ENCODE measurements around the gene THOC5.
A peak's percentile ranks its signal among the peaks of the same experiment; 100 is the strongest.
"Not testable (repeated sequence)": the region's sequence is repeated elsewhere in the genome, so short reads cannot be mapped to it uniquely, and the experiment has no call there.

Gene THOC5

DNA sequence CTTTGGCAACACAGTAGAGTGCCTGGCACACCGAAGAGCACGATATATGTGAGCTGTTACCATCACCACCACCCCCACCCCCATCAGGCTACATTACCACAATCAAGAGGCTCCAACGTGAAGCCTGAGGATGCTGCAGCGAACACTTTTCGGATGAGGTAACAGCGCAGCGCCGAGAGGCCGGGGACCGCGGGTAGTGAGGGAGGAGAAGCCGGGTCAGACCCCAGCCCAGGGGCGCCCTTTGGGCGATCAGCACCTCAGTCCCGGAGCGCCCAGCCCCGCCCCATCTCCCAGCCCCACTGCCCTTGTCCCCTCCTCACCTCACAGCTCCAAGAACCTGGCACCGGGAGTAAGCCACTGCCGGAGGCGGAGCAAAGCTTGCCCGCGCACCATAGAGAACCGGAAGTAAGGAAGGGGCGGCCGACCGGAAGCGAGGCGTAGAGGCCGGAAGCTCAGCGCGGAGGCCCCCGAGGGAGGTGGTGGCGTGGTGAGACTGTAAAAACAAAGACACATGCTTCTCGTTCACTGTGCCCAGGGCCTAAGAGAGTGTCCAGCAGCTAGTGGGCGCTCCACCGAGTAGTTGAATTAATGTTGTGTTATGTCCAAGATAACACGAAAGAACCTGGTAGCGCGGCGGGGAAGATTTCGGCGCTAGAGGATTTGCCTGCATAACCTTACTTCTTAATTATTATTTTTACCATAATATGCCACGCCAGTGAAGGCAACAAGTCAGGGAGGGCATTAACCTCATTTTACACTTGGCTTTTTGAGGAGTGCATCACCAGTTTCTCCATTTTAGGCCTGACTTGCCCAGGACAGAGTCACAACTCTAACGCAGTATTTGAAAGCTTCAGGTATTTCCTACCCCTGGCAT is at the start of gene THOC5:
Gene THOC5, minus strand, starts transcription at position 407 of the 874 bp plus-strand sequence. CDS start 4,610 bp downstream, outside the sequence.
- no peaks in the 10 kb centered on the region for H3K27me3 ChIP-seq (ENCODE audit: control insufficient read depth, insufficient read depth, low read length)
- peaks cover 7% of the 10 kb centered on the region for H3K4me1 ChIP-seq (ENCODE audit: control insufficient read depth, insufficient read depth, low read length)
- peak within 1 kb of the TSS; percentile 79 for H3K27ac ChIP-seq (ENCODE audit: low read depth, low read length)
- peaks cover 21% of the 10 kb centered on the region for H3K36me3 ChIP-seq (ENCODE audit: control insufficient read depth, insufficient read depth, low read length)
- H3K4me3 ChIP-seq (ENCODE audit: low read length), result peak within 1 kb of the TSS; percentile 95
- H3K9ac ChIP-seq (ENCODE audit: low read length), result peak within 1 kb of the TSS; percentile 88

DNA sequence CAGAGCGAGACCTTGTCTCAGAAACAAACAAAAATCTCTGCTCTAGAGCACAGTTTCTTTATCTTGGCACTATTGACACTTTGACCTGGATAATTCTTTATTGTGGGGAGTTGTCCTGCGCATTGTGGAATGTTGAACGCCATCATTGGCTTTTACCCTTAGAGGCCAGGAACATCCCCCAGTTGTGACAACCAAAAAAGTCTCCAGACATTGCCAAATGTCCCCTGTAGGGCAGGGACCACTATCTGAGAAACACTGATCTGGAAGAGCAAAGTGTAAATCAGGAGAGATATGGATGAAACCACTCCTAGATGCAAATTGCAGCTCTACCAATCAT is 45.1 kb upstream of the THOC5 start:
- no peak overlapping the region for H3K9ac ChIP-seq (ENCODE audit: low read length)
- no peaks in the 10 kb centered on the region for H3K4me1 ChIP-seq (ENCODE audit: control insufficient read depth, insufficient read depth, low read length)
- no peak overlapping the region for H3K27ac ChIP-seq (ENCODE audit: low read depth, low read length)
- H3K4me3 ChIP-seq (ENCODE audit: low read length), result no peak overlapping the region
- H3K27me3 ChIP-seq (ENCODE audit: control insufficient read depth, insufficient read depth, low read length), result no peaks in the 10 kb centered on the region
- H3K36me3 ChIP-seq (ENCODE audit: control insufficient read depth, insufficient read depth, low read length), result no peaks in the 10 kb centered on the region

DNA sequence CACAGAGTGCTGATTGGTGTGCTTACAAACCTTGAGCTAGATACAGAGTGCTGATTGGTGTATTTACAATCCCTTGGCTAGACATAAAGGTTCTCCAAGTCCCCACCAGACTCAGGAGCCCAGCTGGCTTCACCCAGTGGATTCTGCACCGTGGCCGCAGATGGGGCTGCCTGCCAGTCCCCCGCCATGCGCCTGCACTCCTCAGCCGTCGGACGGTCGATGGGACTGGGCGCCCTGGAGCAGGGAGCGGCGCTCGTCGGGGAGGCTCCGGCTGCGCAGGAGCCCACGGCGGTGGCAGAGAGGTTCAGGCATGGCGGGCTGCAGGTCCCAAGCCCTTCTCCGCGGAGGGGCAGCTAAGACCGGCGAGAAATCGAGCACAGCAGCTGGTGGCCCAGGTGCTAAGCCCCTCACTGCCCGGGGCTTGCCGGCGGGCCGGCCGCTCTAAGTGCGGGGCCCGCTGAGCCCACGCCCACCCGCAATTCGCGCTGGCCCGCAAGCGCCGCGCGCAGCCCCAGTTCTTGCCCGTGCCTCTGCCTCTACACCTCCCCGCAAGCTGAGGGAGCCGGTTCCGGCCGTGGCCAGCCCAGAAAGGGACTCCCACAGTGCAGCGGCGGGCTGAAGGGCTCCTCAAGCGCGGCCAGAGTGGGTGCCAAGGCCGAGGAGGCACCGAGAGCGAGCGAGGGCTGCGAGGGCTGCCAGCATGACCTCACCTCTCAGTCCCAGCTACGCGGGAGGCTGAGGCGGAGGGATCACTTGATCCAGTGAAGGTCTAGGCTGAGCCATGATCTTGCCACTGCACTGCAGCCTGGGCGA is 44.5 kb upstream of the THOC5 start:
- H3K9ac ChIP-seq (ENCODE audit: low read length); H3K36me3 ChIP-seq (ENCODE audit: control insufficient read depth, insufficient read depth, low read length); H3K27ac ChIP-seq (ENCODE audit: low read depth, low read length); H3K4me1 ChIP-seq (ENCODE audit: control insufficient read depth, insufficient read depth, low read length); H3K27me3 ChIP-seq (ENCODE audit: control insufficient read depth, insufficient read depth, low read length); H3K4me3 ChIP-seq (ENCODE audit: low read length): not testable (repeated sequence)

DNA sequence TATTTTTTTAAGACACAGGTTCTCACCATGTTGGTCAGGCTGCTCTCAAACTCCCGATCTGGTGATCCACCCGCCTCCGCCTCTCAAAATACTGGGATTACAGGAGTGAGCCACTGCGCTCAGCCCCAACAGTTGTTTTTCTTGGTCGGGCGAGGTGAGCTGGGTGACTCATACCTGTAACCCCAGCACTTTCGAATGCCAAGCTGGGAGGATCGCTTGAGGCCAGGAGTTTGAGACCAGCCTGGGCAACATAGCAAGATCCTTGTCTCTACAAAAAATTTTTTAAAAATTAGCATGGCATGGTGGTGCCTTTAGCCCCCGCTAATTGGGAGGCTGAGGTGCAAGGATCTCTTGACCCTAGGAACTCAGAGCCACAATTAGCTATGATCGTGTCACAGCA is 42.9 kb upstream of the THOC5 start:
- Histone ChIP-seq H3K36me3 (ENCODE audit: control insufficient read depth, insufficient read depth, low read length) (no peaks in the 10 kb centered on the region), H3K27ac (ENCODE audit: low read depth, low read length) (no peak overlapping the region), H3K4me3 (ENCODE audit: low read length) (no peak overlapping the region), H3K4me1 (ENCODE audit: control insufficient read depth, insufficient read depth, low read length) (no peaks in the 10 kb centered on the region), H3K27me3 (ENCODE audit: control insufficient read depth, insufficient read depth, low read length) (no peaks in the 10 kb centered on the region), H3K9ac (ENCODE audit: low read length) (no peak overlapping the region)

DNA sequence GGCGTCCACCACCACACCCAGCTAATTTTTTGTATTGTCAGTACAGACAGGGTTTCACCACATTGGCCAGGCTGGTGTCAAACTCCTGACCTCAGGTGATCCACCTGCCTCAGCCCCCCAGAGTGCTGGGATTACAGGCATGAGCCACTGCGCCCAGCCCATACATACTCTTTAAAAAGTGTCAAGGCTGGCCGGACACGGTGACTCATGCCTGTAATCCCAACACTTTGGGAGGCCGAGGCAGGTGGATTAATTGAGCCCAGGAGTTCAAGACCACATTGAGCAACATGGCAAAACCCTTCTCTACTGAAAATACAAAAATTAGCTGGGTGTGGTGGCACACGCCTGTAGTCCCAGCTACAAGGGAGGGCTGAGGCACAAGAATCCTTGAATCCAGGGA is 40.9 kb upstream of the THOC5 start:
- not testable (repeated sequence) for H3K27me3 ChIP-seq (ENCODE audit: control insufficient read depth, insufficient read depth, low read length); H3K36me3 ChIP-seq (ENCODE audit: control insufficient read depth, insufficient read depth, low read length); H3K4me1 ChIP-seq (ENCODE audit: control insufficient read depth, insufficient read depth, low read length); H3K9ac ChIP-seq (ENCODE audit: low read length); H3K4me3 ChIP-seq (ENCODE audit: low read length); H3K27ac ChIP-seq (ENCODE audit: low read depth, low read length)

DNA sequence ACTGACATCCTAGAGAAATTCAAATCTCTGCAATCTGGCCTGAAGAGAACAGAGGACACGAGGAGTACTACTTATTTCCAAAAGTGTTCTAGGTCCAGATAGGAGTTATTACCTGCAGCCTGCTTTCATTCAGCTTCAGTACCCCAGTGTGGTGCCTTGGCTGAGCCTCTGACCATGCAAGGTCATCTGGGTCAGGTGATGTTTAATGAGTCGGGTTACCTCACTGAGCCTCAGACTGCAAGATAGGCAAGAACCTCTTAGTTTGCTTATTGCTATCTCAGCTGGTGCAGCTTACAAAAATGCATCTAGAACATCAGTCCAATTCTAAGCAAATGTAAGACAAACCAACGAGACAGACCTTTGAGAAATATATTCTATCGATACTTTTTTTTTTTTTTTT is 40.4 kb upstream of the THOC5 start:
- no peaks in the 10 kb centered on the region for H3K27me3 ChIP-seq (ENCODE audit: control insufficient read depth, insufficient read depth, low read length)
- no peaks in the 10 kb centered on the region for H3K4me1 ChIP-seq (ENCODE audit: control insufficient read depth, insufficient read depth, low read length)
- H3K36me3 ChIP-seq (ENCODE audit: control insufficient read depth, insufficient read depth, low read length), result no peaks in the 10 kb centered on the region
- H3K4me3 ChIP-seq (ENCODE audit: low read length), result no peak overlapping the region
- H3K27ac ChIP-seq (ENCODE audit: low read depth, low read length), result no peak overlapping the region
- H3K9ac ChIP-seq (ENCODE audit: low read length), result no peak overlapping the region

DNA sequence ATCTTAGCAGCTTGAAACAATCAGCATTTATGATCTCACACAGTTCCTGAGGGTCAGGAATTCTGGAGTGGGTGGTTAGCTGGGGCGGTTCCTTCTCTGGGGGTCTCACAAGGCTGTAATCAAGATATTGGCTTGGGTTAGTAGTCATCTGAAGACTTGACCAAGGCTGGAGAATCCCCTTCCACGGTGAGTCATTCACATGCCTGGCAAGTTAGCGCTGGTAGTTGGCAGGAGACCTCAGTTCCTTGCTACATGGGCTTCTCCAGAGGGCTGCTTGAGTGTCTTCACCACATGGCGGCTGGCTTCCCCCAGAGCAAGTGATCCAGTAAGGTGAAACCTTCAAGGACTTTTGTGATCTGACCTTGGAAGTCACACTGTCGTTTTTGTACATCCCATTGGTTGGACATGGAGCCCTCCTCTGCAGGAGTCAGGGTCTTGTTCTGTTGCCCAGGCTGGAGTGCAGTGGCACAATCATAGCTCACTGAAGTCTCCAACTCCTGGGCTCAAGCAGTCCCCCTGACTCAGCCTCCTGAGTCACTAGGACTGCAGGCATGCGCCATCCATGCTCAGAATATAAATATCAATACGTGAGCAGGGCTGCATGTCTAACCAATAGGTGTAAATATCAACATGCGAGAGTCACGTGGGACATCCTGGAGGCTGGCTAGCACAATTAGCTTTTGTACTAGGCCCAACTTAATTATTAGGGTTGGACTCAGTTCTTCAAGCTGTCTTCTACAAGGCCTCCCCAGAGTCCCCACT is 34.6 kb upstream of the THOC5 start:
- no peak overlapping the region for H3K27ac ChIP-seq (ENCODE audit: low read depth, low read length)
- no peaks in the 10 kb centered on the region for H3K36me3 ChIP-seq (ENCODE audit: control insufficient read depth, insufficient read depth, low read length)
- no peaks in the 10 kb centered on the region for H3K27me3 ChIP-seq (ENCODE audit: control insufficient read depth, insufficient read depth, low read length)
- H3K9ac ChIP-seq (ENCODE audit: low read length), result no peak overlapping the region
- H3K4me3 ChIP-seq (ENCODE audit: low read length), result no peak overlapping the region
- H3K4me1 ChIP-seq (ENCODE audit: control insufficient read depth, insufficient read depth, low read length), result no peaks in the 10 kb centered on the region

DNA sequence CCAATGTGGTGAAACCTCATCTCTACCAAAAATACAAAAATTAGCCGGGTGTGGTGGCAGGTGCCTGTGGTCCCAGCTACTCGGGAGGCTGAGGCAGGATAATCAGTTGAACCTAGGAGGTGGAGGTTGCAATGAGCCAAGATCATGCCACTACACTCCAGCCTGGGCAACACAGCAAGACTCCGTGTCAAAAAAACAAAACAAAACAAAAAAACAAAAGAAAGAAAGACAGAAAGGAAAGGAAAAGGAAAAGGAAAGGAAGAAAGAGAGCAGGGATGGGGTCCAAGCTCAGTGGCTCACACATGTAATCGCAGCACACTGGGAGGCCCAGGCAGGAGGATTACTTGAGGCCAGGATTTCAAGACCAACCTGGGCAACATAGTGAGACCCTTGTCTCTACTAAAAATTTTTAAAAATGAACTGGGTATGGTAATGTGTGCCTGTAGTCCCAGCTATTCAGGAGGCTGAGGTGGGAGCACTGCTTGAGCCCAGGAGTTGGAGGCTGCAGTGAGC is 32.7 kb upstream of the THOC5 start:
- not testable (repeated sequence) for H3K27me3 ChIP-seq (ENCODE audit: control insufficient read depth, insufficient read depth, low read length); H3K36me3 ChIP-seq (ENCODE audit: control insufficient read depth, insufficient read depth, low read length); H3K4me3 ChIP-seq (ENCODE audit: low read length); H3K9ac ChIP-seq (ENCODE audit: low read length); H3K27ac ChIP-seq (ENCODE audit: low read depth, low read length); H3K4me1 ChIP-seq (ENCODE audit: control insufficient read depth, insufficient read depth, low read length)

DNA sequence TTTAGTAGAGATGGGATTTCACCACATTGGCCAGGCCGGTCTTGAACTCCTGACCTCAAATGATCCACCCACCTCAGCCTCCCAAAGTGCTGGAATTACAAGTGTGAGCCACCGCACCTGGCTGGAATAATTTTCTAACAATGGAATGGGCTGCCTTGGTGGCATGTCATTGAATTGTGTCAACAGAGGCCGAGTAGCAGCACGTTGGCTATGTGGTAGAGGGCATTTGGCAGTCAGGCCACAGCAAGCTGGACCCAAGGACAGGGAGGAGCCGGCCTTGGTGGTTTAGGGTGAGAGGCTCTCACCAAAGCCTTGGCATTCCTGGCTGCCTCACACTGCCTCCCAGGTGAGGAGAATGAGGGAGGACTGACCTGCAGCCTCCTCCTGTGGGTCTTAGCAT is 31.4 kb upstream of the THOC5 start:
- H3K27ac ChIP-seq (ENCODE audit: low read depth, low read length), result no peak overlapping the region
- no peaks in the 10 kb centered on the region for H3K36me3 ChIP-seq (ENCODE audit: control insufficient read depth, insufficient read depth, low read length)
- H3K4me1 ChIP-seq (ENCODE audit: control insufficient read depth, insufficient read depth, low read length), result no peaks in the 10 kb centered on the region
- no peak overlapping the region for H3K9ac ChIP-seq (ENCODE audit: low read length)
- H3K27me3 ChIP-seq (ENCODE audit: control insufficient read depth, insufficient read depth, low read length), result no peaks in the 10 kb centered on the region
- H3K4me3 ChIP-seq (ENCODE audit: low read length), result no peak overlapping the region

DNA sequence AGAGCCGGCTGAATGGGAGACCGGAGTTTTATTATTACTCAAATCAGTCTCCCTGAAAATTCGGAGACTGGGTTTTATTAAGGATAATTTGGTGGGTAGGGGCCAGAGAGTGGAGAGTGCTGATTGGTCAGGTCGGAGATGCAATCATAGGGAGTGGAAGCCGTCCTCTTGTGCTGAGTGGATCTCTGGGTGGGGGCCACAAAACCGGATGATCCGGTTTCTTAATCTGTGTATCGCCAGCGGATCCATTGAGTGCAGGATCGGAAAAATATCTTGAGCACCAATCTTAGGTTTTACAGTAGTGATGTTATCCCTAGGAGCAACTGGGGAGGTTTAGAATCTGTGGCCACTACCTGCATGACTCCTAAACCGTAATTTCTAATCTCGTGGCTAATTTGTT is 28.2 kb upstream of the THOC5 start:
- H3K27me3 ChIP-seq (ENCODE audit: control insufficient read depth, insufficient read depth, low read length), result no peaks in the 10 kb centered on the region
- peak overlapping the region; percentile 50 for H3K4me3 ChIP-seq (ENCODE audit: low read length)
- no peaks in the 10 kb centered on the region for H3K36me3 ChIP-seq (ENCODE audit: control insufficient read depth, insufficient read depth, low read length)
- no peak overlapping the region for H3K9ac ChIP-seq (ENCODE audit: low read length)
- no peaks in the 10 kb centered on the region for H3K4me1 ChIP-seq (ENCODE audit: control insufficient read depth, insufficient read depth, low read length)
- H3K27ac ChIP-seq (ENCODE audit: low read depth, low read length), result no peak overlapping the region

DNA sequence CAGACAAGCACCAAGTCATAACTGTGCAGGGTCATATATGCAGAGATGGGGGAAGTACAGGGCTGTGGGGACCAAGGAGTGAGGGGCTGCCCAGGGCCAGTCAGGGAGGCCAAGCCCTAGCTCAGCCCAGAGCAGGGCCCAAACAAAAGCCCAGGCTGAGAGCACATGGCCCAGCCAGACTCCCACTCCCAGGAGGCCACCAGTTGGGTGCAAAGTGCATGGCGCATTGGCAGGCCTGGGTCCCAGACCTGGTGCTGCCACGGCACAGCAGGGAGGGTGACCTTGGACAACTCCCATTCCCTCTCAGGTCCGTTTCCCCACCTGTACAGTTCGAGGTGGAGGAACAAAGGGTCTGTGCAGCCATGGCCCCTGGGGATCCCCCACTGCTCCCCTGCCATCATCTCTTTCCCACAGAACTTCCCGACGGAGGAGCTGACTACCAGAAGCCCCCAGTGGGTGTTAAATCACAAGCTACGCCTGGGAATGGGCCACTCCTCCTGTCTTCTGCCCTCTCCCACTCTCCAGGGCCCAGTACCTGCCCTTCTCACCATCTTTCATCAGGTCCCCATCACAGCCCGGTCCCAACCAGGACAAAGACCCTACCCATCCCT is 26.7 kb upstream of the THOC5 start:
- H3K9ac ChIP-seq (ENCODE audit: low read length), result no peak overlapping the region
- peak overlapping the region; percentile 71 for H3K4me3 ChIP-seq (ENCODE audit: low read length)
- peak overlapping the region; percentile 63 for H3K27ac ChIP-seq (ENCODE audit: low read depth, low read length)

More for the DNA sequence above, 26.7 kb upstream of the THOC5 start:
- H3K4me1 ChIP-seq (ENCODE audit: control insufficient read depth, insufficient read depth, low read length), result no peaks in the 10 kb centered on the region
- no peaks in the 10 kb centered on the region for H3K36me3 ChIP-seq (ENCODE audit: control insufficient read depth, insufficient read depth, low read length)
- no peaks in the 10 kb centered on the region for H3K27me3 ChIP-seq (ENCODE audit: control insufficient read depth, insufficient read depth, low read length)
